ENCODE results near the gene MEPE. TPM values are rescaled to one million over a fixed set of nuclear protein-coding genes. Genes with fewer than 3 reads are reported as not detected.

The MEPE gene
- total RNA-seq, 1 experiment from 2014 or later, result not detected

- no peak overlapping the region for H3K4me3 ChIP-seq (ENCODE audit: low read length)
- H3K79me2 ChIP-seq (ENCODE audit: low read length), result no peaks in the 10 kb centered on the region
- H3K36me3 ChIP-seq (ENCODE audit: insufficient read depth, low read length), result no peaks in the 10 kb centered on the region
- no peak overlapping the region for H2AFZ ChIP-seq (ENCODE audit: low read length)
- H3K27me3 ChIP-seq (ENCODE audit: low read length), result no peaks in the 10 kb centered on the region
- H4K20me1 ChIP-seq (ENCODE audit: insufficient read depth, low read depth, low read length), result no peaks in the 10 kb centered on the region
- no peak overlapping the region for H3K4me2 ChIP-seq (ENCODE audit: low read depth, low read length, poor library complexity, severe bottlenecking)
- H3K27ac ChIP-seq (ENCODE audit: low read length), result no peak overlapping the region
- no peak overlapping the region for H3K9ac ChIP-seq (ENCODE audit: low read length)
- DNase-seq, result no peak
- H3K9me3 ChIP-seq (ENCODE audit: low read length), result no peaks in the 10 kb centered on the region
- no peaks in the 10 kb centered on the region for H3K9me2 ChIP-seq (replicated peaks; ENCODE audit: insufficient read depth, low read length)
- no peaks in the 10 kb centered on the region for H3K4me1 ChIP-seq (ENCODE audit: low read length)
Measured at GRCh38 chr4:87835197-87835596, 2.4 kb downstream of the MEPE start.

DNA sequence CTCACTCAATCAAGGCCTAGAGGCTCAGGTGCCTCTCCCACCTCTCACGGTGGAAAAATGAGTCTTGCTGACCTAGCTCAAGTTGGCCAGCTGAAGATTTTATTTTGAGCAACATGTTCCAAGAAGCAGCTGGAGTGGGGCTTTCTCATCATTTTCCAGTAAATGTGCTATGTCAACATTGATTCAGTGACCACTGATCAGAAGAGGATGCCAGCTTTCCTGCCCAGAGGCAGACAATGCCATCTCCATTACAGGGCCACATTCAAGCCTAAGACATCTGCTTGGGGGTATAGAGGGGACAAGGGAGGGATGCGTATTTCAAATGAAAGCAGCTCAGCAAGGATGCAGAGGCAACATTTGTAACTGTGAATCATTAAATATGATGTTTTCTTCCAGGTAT lies 3.0 kb downstream of the MEPE start:
- H3K4me1 ChIP-seq (ENCODE audit: low read length), result no peaks in the 10 kb centered on the region
- H2AFZ ChIP-seq (ENCODE audit: low read length), result no peak overlapping the region
- no peak overlapping the region for H3K4me3 ChIP-seq (ENCODE audit: low read length)
- no peaks in the 10 kb centered on the region for H3K9me3 ChIP-seq (ENCODE audit: low read length)
- DNase-seq, result no peak
- H3K79me2 ChIP-seq (ENCODE audit: low read length), result no peaks in the 10 kb centered on the region
- no peak overlapping the region for H3K27ac ChIP-seq (ENCODE audit: low read length)
- H3K9me2 ChIP-seq (replicated peaks; ENCODE audit: insufficient read depth, low read length), result no peaks in the 10 kb centered on the region
- H3K9ac ChIP-seq (ENCODE audit: low read length), result no peak overlapping the region
- H3K36me3 ChIP-seq (ENCODE audit: insufficient read depth, low read length), result no peaks in the 10 kb centered on the region
- no peak overlapping the region for H3K4me2 ChIP-seq (ENCODE audit: low read depth, low read length, poor library complexity, severe bottlenecking)
- no peaks in the 10 kb centered on the region for H3K27me3 ChIP-seq (ENCODE audit: low read length)
- no peaks in the 10 kb centered on the region for H4K20me1 ChIP-seq (ENCODE audit: insufficient read depth, low read depth, low read length)

DNA sequence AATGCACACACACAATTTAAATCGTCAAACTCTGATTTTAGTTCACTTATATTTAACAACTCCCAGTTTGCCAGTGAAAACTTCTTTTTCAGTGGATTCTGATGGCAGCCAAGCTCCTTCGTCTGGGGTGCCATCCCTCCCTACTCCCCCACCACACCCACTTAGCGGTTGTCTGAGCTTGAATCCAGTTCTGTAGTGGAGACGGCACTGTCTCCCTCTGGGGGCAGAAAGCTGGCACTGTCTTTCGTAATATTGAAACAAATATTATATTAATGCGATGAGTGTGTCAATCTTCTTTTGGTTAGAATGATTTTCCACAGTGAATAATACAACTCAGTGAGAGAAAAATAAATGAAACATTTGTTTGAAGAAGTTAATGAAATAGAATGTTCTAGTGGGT lies 5.4 kb downstream of the MEPE start:
- no peak overlapping the region for H3K4me2 ChIP-seq (ENCODE audit: low read depth, low read length, poor library complexity, severe bottlenecking)
- no peaks in the 10 kb centered on the region for H3K79me2 ChIP-seq (ENCODE audit: low read length)
- no peaks in the 10 kb centered on the region for H4K20me1 ChIP-seq (ENCODE audit: insufficient read depth, low read depth, low read length)
- H3K9ac ChIP-seq (ENCODE audit: low read length), result no peak overlapping the region
- H3K9me3 ChIP-seq (ENCODE audit: low read length), result no peaks in the 10 kb centered on the region
- H2AFZ ChIP-seq (ENCODE audit: low read length), result no peak overlapping the region
- no peaks in the 10 kb centered on the region for H3K4me1 ChIP-seq (ENCODE audit: low read length)
- no peak overlapping the region for H3K27ac ChIP-seq (ENCODE audit: low read length)
- DNase-seq, result peak; percentile 64
- H3K9me2 ChIP-seq (replicated peaks; ENCODE audit: insufficient read depth, low read length), result no peaks in the 10 kb centered on the region
- H3K4me3 ChIP-seq (ENCODE audit: low read length), result no peak overlapping the region
- no peaks in the 10 kb centered on the region for H3K36me3 ChIP-seq (ENCODE audit: insufficient read depth, low read length)
- H3K27me3 ChIP-seq (ENCODE audit: low read length), result no peaks in the 10 kb centered on the region

DNA sequence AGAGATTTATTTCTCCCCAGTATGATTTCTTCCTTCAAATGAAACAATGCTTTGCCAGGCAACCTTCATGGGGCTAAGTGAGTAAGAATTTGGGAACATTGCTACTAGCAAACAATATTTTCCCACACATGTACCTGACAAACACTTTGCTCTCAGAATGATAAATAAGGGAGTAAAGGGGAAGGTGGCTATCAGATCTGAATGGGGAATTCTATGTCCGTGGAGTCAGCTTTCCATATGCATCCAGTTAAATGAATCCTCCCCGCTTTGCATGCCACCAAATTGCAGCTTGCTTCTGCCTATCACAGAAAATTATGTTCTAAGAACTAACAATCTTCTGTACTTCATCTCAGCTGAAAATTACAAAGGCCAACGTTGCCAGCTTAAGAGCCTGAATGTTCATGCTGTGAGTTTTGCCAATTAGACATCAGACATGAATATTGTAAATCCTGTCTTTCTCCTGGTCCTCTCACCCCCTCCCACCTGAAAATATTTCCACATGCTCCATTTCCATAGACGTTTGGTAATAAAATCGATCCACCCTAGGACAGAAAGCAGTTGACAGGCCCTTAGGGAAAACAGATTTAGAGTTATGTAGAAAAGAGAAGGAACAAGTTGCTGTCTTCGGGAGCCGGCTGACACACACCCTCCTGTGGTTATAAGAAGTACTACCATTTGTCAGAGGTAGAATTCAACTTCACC lies 6.3 kb downstream of the MEPE start:
- no peaks in the 10 kb centered on the region for H3K9me2 ChIP-seq (replicated peaks; ENCODE audit: insufficient read depth, low read length)
- H3K4me2 ChIP-seq (ENCODE audit: low read depth, low read length, poor library complexity, severe bottlenecking), result no peak overlapping the region
- H3K27me3 ChIP-seq (ENCODE audit: low read length), result no peaks in the 10 kb centered on the region
- H2AFZ ChIP-seq (ENCODE audit: low read length), result no peak overlapping the region
- no peaks in the 10 kb centered on the region for H3K9me3 ChIP-seq (ENCODE audit: low read length)
- no peaks in the 10 kb centered on the region for H3K36me3 ChIP-seq (ENCODE audit: insufficient read depth, low read length)
- no peak overlapping the region for H3K9ac ChIP-seq (ENCODE audit: low read length)
- no peaks in the 10 kb centered on the region for H4K20me1 ChIP-seq (ENCODE audit: insufficient read depth, low read depth, low read length)
- no peak overlapping the region for H3K4me3 ChIP-seq (ENCODE audit: low read length)
- peak; percentile 69 for DNase-seq
- no peak overlapping the region for H3K27ac ChIP-seq (ENCODE audit: low read length)
- H3K79me2 ChIP-seq (ENCODE audit: low read length), result no peaks in the 10 kb centered on the region
- no peaks in the 10 kb centered on the region for H3K4me1 ChIP-seq (ENCODE audit: low read length)

DNA sequence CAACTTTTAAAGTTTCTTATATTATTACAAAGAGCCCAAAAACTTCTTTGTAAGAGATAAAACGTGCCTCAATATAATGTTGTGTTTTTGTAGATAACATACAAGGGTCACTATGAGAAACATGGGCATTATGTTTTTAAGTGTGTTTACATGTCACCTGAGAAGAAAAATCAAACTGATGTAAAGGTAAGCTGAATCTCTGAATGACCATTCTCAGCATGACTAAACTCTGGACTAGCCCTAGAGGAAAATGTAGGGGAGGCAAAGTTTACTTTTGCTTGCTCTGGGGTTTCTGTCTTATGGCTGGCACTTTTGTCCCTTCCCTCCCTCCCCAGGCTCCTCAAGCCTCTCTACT lies 6.8 kb downstream of the MEPE start:
- Histone ChIP-seq H3K9me3 (ENCODE audit: low read length) (no peaks in the 10 kb centered on the region), H3K4me3 (ENCODE audit: low read length) (no peak overlapping the region), H3K36me3 (ENCODE audit: insufficient read depth, low read length) (no peaks in the 10 kb centered on the region), H3K9me2 (replicated peaks; ENCODE audit: insufficient read depth, low read length) (no peaks in the 10 kb centered on the region), H3K9ac (ENCODE audit: low read length) (no peak overlapping the region), H3K79me2 (ENCODE audit: low read length) (no peaks in the 10 kb centered on the region), H4K20me1 (ENCODE audit: insufficient read depth, low read depth, low read length) (no peaks in the 10 kb centered on the region), H3K27ac (ENCODE audit: low read length) (no peak overlapping the region), H3K4me2 (ENCODE audit: low read depth, low read length, poor library complexity, severe bottlenecking) (no peak overlapping the region), H3K4me1 (ENCODE audit: low read length) (no peaks in the 10 kb centered on the region), H2AFZ (ENCODE audit: low read length) (no peak overlapping the region), H3K27me3 (ENCODE audit: low read length) (no peaks in the 10 kb centered on the region)
- DNase-seq, result no peak

DNA sequence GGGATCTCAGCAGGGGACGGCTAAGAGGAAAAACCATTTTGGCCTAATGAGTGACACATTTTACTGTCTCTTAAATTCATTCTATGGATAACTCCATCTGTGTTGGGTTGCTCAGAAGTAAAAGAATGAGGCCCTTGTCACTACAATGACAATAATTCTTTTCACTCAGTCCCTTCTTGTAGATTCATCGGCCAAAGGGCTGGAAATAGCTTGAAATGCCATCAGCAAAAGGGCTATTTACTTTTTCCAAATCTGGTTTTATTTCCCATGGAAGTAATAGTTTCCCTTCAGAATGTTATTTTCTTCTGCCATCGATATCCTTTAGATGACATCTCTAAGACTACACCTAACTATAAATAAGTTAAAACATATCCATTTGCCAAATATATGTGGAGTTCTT lies 7.4 kb downstream of the MEPE start:
- Histone ChIP-seq H3K9ac (ENCODE audit: low read length) (no peak overlapping the region), H3K4me2 (ENCODE audit: low read depth, low read length, poor library complexity, severe bottlenecking) (no peak overlapping the region), H2AFZ (ENCODE audit: low read length) (no peak overlapping the region), H3K27ac (ENCODE audit: low read length) (no peak overlapping the region), H4K20me1 (ENCODE audit: insufficient read depth, low read depth, low read length) (no peaks in the 10 kb centered on the region), H3K27me3 (ENCODE audit: low read length) (no peaks in the 10 kb centered on the region), H3K9me3 (ENCODE audit: low read length) (no peaks in the 10 kb centered on the region), H3K4me1 (ENCODE audit: low read length) (no peaks in the 10 kb centered on the region), H3K9me2 (replicated peaks; ENCODE audit: insufficient read depth, low read length) (no peaks in the 10 kb centered on the region), H3K4me3 (ENCODE audit: low read length) (no peak overlapping the region), H3K36me3 (ENCODE audit: insufficient read depth, low read length) (no peaks in the 10 kb centered on the region), H3K79me2 (ENCODE audit: low read length) (no peaks in the 10 kb centered on the region)
- no peak for DNase-seq

DNA sequence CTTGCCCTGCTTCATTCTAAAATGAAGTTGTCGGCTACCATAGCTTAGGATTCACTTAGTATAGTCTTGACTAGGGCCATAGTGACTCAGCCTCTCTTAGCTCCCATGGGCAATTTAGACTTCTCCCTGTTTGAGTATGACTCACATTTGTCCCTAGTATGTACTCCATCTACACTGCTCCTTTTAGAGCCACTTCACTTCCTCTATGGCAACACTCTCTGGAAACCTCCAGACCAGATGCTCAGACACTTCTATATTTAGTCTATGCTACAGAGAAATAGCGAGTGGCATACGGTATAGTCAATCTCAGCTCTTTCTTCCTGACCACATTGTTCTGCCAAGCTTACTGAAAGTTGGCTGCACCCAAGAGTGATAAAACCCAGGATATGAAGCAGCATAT lies 11.2 kb downstream of the MEPE start:
- no peaks in the 10 kb centered on the region for H3K27me3 ChIP-seq (ENCODE audit: low read length)
- H3K9me2 ChIP-seq (replicated peaks; ENCODE audit: insufficient read depth, low read length), result no peaks in the 10 kb centered on the region
- DNase-seq, result no peak
- H3K36me3 ChIP-seq (ENCODE audit: insufficient read depth, low read length), result no peaks in the 10 kb centered on the region
- peaks cover 4% of the 10 kb centered on the region for H3K4me1 ChIP-seq (ENCODE audit: low read length)
- H3K79me2 ChIP-seq (ENCODE audit: low read length), result no peaks in the 10 kb centered on the region
- H3K9me3 ChIP-seq (ENCODE audit: low read length), result no peaks in the 10 kb centered on the region
- no peak overlapping the region for H3K27ac ChIP-seq (ENCODE audit: low read length)
- H3K4me2 ChIP-seq (ENCODE audit: low read depth, low read length, poor library complexity, severe bottlenecking), result no peak overlapping the region
- H2AFZ ChIP-seq (ENCODE audit: low read length), result no peak overlapping the region
- no peak overlapping the region for H3K4me3 ChIP-seq (ENCODE audit: low read length)
- H3K9ac ChIP-seq (ENCODE audit: low read length), result no peak overlapping the region
- H4K20me1 ChIP-seq (ENCODE audit: insufficient read depth, low read depth, low read length), result no peaks in the 10 kb centered on the region

DNA sequence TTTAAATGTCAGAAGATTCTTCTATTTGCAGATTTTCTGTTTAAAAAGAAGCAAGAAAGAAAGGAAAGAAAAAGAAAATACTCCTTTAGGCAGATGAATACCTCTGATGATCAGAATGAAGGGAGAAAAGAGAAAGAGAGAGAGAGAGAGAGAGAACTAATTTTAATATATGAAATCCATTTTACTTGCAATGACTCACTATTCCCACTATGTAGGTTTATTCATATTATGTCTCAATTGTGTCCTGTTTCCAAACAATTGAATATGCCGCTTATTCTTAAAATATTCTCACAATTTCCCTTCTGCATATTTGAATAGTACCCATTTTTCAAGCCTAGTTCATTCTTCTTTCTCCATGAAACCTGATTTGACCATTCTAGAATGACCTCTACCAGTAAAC lies 11.7 kb downstream of the MEPE start:
- H3K9ac ChIP-seq (ENCODE audit: low read length), result no peak overlapping the region
- no peak for DNase-seq
- peaks cover 4% of the 10 kb centered on the region for H3K4me1 ChIP-seq (ENCODE audit: low read length)
- H3K79me2 ChIP-seq (ENCODE audit: low read length), result no peaks in the 10 kb centered on the region
- H3K4me3 ChIP-seq (ENCODE audit: low read length), result no peak overlapping the region
- H3K4me2 ChIP-seq (ENCODE audit: low read depth, low read length, poor library complexity, severe bottlenecking), result no peak overlapping the region
- no peaks in the 10 kb centered on the region for H3K9me2 ChIP-seq (replicated peaks; ENCODE audit: insufficient read depth, low read length)
- no peaks in the 10 kb centered on the region for H3K27me3 ChIP-seq (ENCODE audit: low read length)
- no peak overlapping the region for H2AFZ ChIP-seq (ENCODE audit: low read length)
- H3K27ac ChIP-seq (ENCODE audit: low read length), result no peak overlapping the region
- no peaks in the 10 kb centered on the region for H3K36me3 ChIP-seq (ENCODE audit: insufficient read depth, low read length)
- H3K9me3 ChIP-seq (ENCODE audit: low read length), result no peaks in the 10 kb centered on the region
- no peaks in the 10 kb centered on the region for H4K20me1 ChIP-seq (ENCODE audit: insufficient read depth, low read depth, low read length)

DNA sequence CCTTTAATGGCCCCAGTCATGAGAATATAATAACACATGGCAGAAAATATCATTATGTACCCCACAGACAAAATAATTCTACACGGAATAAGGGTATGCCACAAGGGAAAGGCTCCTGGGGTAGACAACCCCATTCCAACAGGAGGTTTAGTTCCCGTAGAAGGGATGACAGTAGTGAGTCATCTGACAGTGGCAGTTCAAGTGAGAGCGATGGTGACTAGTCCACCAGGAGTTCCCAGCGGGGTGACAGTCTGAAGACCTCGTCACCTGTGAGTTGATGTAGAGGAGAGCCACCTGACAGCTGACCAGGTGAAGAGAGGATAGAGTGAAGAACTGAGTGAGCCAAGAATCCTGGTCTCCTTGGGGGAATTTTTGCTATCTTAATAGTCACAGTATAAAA lies 13.5 kb downstream of the MEPE start:
- Histone ChIP-seq H2AFZ (ENCODE audit: low read length) (no peak overlapping the region), H3K79me2 (ENCODE audit: low read length) (no peaks in the 10 kb centered on the region), H3K4me2 (ENCODE audit: low read depth, low read length, poor library complexity, severe bottlenecking) (no peak overlapping the region), H3K9me3 (ENCODE audit: low read length) (no peaks in the 10 kb centered on the region), H4K20me1 (ENCODE audit: insufficient read depth, low read depth, low read length) (no peaks in the 10 kb centered on the region), H3K4me1 (ENCODE audit: low read length) (peaks cover 4% of the 10 kb centered on the region), H3K36me3 (ENCODE audit: insufficient read depth, low read length) (no peaks in the 10 kb centered on the region), H3K9ac (ENCODE audit: low read length) (no peak overlapping the region), H3K27ac (ENCODE audit: low read length) (no peak overlapping the region), H3K27me3 (ENCODE audit: low read length) (no peaks in the 10 kb centered on the region), H3K9me2 (replicated peaks; ENCODE audit: insufficient read depth, low read length) (no peaks in the 10 kb centered on the region), H3K4me3 (ENCODE audit: low read length) (no peak overlapping the region)
- no peak for DNase-seq

All from Karpas-422 (cell line).